ENCODE measurements around the gene UBL7.

DNA sequence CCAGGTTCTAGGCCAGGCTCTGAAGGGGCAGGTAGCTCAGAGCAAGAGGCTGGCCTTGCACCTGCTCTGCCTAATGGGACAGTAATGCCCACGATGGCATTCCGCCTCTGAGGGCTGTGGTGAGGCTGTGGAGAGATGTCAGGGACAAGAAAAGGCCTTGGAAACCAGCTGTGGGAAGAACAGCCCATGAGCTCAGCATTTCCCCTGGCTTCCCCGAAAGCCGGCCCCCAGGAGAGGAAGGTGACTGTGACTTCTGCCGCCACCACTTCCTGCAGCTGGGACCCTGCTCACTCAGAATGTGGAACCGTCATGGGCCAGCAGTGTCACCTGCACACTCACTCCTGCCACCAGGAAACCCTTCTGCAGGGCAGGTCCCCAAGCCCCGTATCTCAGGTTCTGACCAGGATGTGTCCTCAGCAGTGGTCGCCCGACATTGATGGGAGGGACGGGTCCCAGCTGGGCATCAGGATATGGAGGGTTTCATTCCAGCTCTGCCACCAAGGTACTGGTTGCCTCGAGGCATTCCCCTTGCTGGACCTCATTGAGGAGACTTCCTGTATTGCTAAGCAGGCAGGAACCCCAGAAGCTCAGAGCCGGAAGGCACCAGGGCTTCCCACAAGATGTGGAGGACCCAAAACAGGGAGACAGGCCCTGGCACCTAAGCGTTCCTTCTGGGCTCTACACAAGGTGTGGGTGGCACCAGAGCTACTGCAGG lies 57.9 kb downstream of the UBL7 start:
- TF ChIP-seq, protein P1, sequence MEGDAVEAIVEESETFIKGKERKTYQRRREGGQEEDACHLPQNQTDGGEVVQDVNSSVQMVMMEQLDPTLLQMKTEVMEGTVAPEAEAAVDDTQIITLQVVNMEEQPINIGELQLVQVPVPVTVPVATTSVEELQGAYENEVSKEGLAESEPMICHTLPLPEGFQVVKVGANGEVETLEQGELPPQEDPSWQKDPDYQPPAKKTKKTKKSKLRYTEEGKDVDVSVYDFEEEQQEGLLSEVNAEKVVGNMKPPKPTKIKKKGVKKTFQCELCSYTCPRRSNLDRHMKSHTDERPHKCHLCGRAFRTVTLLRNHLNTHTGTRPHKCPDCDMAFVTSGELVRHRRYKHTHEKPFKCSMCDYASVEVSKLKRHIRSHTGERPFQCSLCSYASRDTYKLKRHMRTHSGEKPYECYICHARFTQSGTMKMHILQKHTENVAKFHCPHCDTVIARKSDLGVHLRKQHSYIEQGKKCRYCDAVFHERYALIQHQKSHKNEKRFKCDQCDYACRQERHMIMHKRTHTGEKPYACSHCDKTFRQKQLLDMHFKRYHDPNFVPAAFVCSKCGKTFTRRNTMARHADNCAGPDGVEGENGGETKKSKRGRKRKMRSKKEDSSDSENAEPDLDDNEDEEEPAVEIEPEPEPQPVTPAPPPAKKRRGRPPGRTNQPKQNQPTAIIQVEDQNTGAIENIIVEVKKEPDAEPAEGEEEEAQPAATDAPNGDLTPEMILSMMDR (IDR thresholded peaks at IDR 0.05), result no peak
- no peak for TF ChIP-seq POLR2A (IDR thresholded peaks at IDR 0.05)
